ENCODE results near the gene NR3C2. TPM values are rescaled to one million over a fixed set of nuclear protein-coding genes. Genes with fewer than 3 reads are reported as not detected.

Gene NR3C2
- total RNA-seq, 1 donor from 2014 or later: 2.7 TPM

GRCh38 chr4:148184922-148185321, 257.3 kb downstream of the NR3C2 start:
- DNase-seq (ENCODE audit: low spot score, unreplicated experiment): no peak
- Mint-ChIP-seq H3K36me3 (ENCODE audit: insufficient read depth) (no peaks in the 10 kb centered on the region), H3K4me1 (ENCODE audit: low read depth) (peaks cover 2% of the 10 kb centered on the region), H3K4me3 (ENCODE audit: low read depth) (no peak overlapping the region), H3K9me3 (ENCODE audit: low read depth) (peaks cover 11% of the 10 kb centered on the region), H3K27me3 (no peaks in the 10 kb centered on the region), H3K27ac (no peak overlapping the region)
- no peak for TF ChIP-seq CTCF (IDR thresholded peaks at IDR 0.05; ENCODE audit: unreplicated experiment)

- no peak for DNase-seq (ENCODE audit: low spot score, unreplicated experiment)
- Mint-ChIP-seq H3K36me3 (ENCODE audit: insufficient read depth) (no peaks in the 10 kb centered on the region), H3K4me3 (ENCODE audit: low read depth) (no peak overlapping the region), H3K27me3 (no peaks in the 10 kb centered on the region), H3K4me1 (ENCODE audit: low read depth) (no peaks in the 10 kb centered on the region), H3K27ac (no peak overlapping the region), H3K9me3 (ENCODE audit: low read depth) (no peaks in the 10 kb centered on the region)
- TF ChIP-seq CTCF (IDR thresholded peaks at IDR 0.05; ENCODE audit: unreplicated experiment): no peak
Measured at GRCh38 chr4:148182230-148182911, 259.8 kb downstream of the NR3C2 start.

- no peak overlapping the region for H3K4me3 Mint-ChIP-seq (ENCODE audit: low read depth)
- DNase-seq (ENCODE audit: low spot score, unreplicated experiment): no peak
- H3K27ac Mint-ChIP-seq: no peak overlapping the region
- peaks cover 4% of the 10 kb centered on the region for H3K4me1 Mint-ChIP-seq (ENCODE audit: low read depth)
- H3K9me3 Mint-ChIP-seq (ENCODE audit: low read depth): peaks cover 6% of the 10 kb centered on the region
- TF ChIP-seq CTCF (IDR thresholded peaks at IDR 0.05; ENCODE audit: unreplicated experiment): no peak
- H3K27me3 Mint-ChIP-seq: no peaks in the 10 kb centered on the region
- H3K36me3 Mint-ChIP-seq (ENCODE audit: insufficient read depth): peaks cover 4% of the 10 kb centered on the region
Measured at GRCh38 chr4:148173397-148174017, 268.7 kb downstream of the NR3C2 start.

- Mint-ChIP-seq H3K9me3 (ENCODE audit: low read depth) (peaks cover 6% of the 10 kb centered on the region), H3K4me1 (ENCODE audit: low read depth) (peaks cover 4% of the 10 kb centered on the region)
- no peak for DNase-seq (ENCODE audit: low spot score, unreplicated experiment)
Measured at GRCh38 chr4:148171596-148171995, 270.6 kb downstream of the NR3C2 start.

More at GRCh38 chr4:148171596-148171995, 270.6 kb downstream of the NR3C2 start:
- no peak for TF ChIP-seq CTCF (IDR thresholded peaks at IDR 0.05; ENCODE audit: unreplicated experiment)
- Mint-ChIP-seq H3K27ac (no peak overlapping the region), H3K4me3 (ENCODE audit: low read depth) (no peak overlapping the region), H3K36me3 (ENCODE audit: insufficient read depth) (peaks cover 4% of the 10 kb centered on the region), H3K27me3 (no peaks in the 10 kb centered on the region)
